Brain microvascular endothelial cell (primary cell): ENCODE results near the gene KIRREL3.

Source experiments
- DNase-seq: peaks from one replicate; pipeline ENCODE4 v3.0.0-alpha.2; 2020
- H3K27ac ChIP-seq: fragments of 250-450 bp; sonication (Bioruptor Pico); 2 replicates; pipeline ENCODE4 v1.5.1; 2020; ENCODE audit warnings: mild to moderate bottlenecking, moderate library complexity
- H3K27me3 ChIP-seq: fragments of 250-450 bp; sonication (Bioruptor Pico); replicated peaks from 2 replicates; pipeline ENCODE4 v1.5.1; 2020; ENCODE audit warnings: mild to moderate bottlenecking
- H3K36me3 ChIP-seq: fragments of 250-450 bp; sonication (Bioruptor Pico); replicated peaks from 2 replicates; pipeline ENCODE4 v1.5.1; 2020; ENCODE audit warnings: mild to moderate bottlenecking
- H3K4me3 ChIP-seq: 2 replicates; pipeline ENCODE4 v1.5.1; 2011; ENCODE audit warnings: low read depth, mild to moderate bottlenecking, control low read depth, low read length, moderate library complexity
- in situ Hi-C: cut with HindIII; loops from 2 replicates; pipeline ENCODE4 v1.10.0; 2017; ENCODE audit warnings: low sequenced_read_pairs, low pct_ligation_motif_present
- TF ChIP-seq, protein P1 (sequence below): IDR thresholded peaks from 2 replicates; pipeline ENCODE4 v1.5.1; 2011; ENCODE audit warnings: low read depth, mild to moderate bottlenecking, moderate library complexity, low read length, control low read depth, inconsistent platforms; ENCODE audit errors: missing control alignments

The KIRREL3 gene

DNA sequence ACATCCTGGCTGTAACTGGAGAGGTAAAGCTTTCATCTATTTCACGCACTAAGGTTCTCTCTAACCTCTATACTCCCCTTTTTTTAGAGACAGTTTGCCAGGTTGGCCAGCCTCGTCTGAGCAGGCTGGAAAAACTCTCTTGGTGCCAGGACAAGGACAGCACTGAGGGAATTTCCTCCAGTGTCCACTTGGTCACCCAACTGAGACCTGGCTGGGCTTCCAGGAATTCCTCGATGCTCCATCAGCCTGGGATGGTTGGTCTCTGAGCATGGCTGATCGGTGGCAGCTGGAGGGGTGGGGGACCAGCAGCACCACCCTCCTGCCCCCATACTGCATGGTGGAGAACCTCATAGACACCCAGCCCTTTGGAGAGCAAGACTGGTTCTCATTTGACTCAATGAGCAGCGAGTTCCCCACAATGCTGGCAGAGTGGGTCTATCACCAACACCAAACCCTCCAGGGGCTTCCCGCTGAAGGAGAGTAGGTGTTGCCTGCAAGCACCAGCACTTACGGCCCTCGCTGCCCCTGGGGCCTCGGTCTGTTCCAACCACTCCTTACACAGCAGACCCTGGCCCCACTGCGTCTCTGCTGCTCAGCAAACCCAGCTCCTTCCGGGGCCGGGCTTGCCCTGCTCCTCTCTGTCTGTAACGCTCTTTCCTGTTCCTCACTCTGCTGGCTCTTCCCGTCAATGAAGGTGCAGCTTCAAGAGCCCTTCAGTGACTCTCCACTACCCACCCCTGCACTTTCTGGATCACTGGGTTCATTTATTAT lies 522.9 kb downstream of the KIRREL3 start:
- Histone ChIP-seq H3K27me3 (no peaks in the 10 kb centered on the region), H3K27ac (no peak overlapping the region), H3K4me3 (no peak overlapping the region), H3K36me3 (no peaks in the 10 kb centered on the region)
- DNase-seq = no peak
- in situ Hi-C loops = no loop called here
- TF ChIP-seq, protein P1, sequence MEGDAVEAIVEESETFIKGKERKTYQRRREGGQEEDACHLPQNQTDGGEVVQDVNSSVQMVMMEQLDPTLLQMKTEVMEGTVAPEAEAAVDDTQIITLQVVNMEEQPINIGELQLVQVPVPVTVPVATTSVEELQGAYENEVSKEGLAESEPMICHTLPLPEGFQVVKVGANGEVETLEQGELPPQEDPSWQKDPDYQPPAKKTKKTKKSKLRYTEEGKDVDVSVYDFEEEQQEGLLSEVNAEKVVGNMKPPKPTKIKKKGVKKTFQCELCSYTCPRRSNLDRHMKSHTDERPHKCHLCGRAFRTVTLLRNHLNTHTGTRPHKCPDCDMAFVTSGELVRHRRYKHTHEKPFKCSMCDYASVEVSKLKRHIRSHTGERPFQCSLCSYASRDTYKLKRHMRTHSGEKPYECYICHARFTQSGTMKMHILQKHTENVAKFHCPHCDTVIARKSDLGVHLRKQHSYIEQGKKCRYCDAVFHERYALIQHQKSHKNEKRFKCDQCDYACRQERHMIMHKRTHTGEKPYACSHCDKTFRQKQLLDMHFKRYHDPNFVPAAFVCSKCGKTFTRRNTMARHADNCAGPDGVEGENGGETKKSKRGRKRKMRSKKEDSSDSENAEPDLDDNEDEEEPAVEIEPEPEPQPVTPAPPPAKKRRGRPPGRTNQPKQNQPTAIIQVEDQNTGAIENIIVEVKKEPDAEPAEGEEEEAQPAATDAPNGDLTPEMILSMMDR = no peak

DNA sequence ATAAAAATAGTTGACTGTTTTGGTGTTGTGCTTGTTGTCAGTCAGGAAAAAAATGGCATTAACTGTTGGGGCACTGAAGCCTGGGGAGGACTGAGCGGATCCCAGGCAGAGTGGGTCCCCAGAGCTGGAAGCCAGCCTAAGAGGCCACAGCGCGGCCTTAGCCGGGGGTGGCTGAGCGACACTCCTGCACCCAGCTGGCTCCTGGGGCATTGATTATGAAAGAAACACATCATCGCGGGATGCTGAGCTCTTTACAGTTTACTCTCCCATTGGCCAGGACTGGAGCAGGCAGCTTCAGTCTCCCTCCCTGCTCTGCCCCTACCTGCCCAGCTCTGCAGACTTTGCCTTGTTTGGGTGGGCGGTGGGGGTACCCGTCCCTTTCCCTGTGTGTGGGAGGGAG lies 523.6 kb downstream of the KIRREL3 start:
- no peak overlapping the region for H3K4me3 ChIP-seq
- DNase-seq = no peak
- TF ChIP-seq, protein P1 = no peak
- no peaks in the 10 kb centered on the region for H3K36me3 ChIP-seq
- in situ Hi-C loops = no loop called here
- no peak overlapping the region for H3K27ac ChIP-seq
- no peaks in the 10 kb centered on the region for H3K27me3 ChIP-seq

DNA sequence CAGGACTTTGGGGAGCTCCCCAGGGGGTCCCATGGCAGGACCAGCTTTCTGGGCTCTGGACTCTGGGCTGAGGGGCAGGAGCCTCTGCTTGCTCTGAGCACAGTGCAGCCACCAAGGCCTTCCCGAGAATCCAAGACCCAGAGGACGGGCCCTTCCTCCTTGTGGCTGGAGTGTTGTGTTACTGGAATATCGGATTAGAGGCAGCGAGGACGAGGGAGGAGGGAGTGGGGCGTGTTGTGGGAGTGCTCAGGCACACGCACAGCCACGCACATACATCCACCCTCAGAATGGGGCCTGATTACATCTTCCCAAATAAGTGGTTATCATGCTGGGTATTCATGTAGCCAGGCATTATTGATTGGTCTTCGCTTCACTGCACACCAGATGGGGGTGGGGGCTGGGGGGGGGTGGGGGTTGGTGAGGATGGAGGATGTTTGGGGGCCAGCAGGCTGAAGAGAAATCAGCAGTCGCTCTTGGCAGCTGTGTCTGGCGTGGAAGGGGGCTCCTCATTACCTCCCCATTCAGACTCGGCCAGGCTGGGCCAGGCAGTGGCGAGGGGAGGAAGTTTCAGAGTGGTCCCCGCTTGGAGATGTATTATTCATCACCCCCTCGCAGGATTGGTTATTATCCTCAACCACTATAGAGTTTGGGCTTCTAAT lies 524.2 kb downstream of the KIRREL3 start:
- Histone ChIP-seq H3K27ac (no peak overlapping the region), H3K36me3 (no peaks in the 10 kb centered on the region), H3K27me3 (no peaks in the 10 kb centered on the region), H3K4me3 (no peak overlapping the region)
- in situ Hi-C loops = no loop called here
- no peak for DNase-seq
- TF ChIP-seq, protein P1 = no peak

DNA sequence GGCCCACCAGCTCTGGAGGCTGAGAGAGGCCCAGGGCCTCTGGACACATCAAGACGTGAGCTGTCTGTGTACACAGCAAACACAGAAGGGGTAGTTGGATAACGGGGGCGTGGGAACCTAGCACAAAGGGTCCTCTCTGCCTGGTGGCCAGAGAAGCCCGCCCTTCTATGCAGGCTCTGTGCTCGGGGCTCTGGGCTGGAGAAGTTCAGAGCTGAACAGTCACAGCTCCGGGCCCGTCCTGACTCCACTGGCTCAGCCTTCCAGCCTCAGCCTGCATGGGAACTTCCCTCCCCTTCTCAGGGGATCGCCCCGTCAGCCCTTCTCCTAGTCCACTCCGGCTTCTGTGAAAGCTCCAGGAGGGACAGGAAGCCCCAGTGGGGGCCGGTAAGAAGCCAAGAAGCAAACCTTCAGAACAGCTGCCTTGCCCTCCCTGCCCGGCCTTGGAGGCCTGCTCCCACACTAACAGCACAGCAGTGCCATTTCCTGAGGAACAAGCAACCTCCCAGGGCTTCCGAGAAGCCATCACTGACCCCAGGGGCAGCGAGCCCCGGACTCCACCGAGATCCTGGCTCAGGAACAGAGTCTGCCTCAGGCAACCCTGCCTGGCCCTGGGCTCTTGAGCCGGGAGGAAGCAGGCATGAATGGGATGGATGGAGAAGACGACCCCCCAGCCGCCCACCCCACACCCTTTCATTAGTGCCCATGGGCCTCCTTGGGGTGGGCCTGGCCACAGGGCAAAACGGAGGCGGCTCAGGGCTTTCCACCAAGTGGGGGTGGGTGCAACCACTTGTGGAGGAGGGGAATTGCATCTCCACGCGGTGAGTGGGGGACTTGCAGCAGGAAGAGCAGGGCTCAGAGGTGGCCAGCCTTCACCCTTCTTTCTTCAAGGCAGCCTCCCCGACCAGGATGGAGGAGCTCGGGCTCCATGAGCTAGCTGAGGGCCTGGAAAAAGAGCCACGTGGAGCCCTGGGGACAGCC lies 525.3 kb downstream of the KIRREL3 start:
- in situ Hi-C loops = no loop called here
- no peak for DNase-seq
- H3K4me3 ChIP-seq = no peak overlapping the region
- H3K27me3 ChIP-seq = no peaks in the 10 kb centered on the region
- no peaks in the 10 kb centered on the region for H3K36me3 ChIP-seq
- no peak overlapping the region for H3K27ac ChIP-seq
- TF ChIP-seq, protein P1 = peak; percentile 11

DNA sequence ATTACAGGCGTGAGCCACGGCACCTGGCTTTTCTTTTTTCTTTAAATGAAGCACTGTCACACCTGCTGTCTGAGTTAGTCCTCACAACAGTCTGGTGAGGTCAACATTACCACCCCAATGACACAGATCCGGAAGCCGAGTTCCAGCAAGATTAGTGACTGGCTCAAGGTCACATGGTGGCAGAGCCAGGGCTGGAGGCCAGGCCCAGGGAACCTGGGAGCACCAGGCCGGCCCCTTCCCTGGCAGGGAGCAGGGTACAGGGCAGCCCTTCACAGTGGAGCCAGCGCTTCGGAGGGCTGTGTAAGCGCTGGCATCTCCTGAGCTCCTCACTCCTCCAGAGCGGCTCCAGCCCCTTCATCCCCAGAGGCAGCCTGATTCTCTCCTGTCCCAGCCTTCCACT lies 526.4 kb downstream of the KIRREL3 start:
- H3K27me3 ChIP-seq = no peaks in the 10 kb centered on the region
- no peaks in the 10 kb centered on the region for H3K36me3 ChIP-seq
- no peak overlapping the region for H3K27ac ChIP-seq
- TF ChIP-seq, protein P1 = no peak
- no peak for DNase-seq
- in situ Hi-C loops = no loop called here
- H3K4me3 ChIP-seq = no peak overlapping the region
